ENCODE measurements around the gene SYNE3. TPM values are rescaled to one million over a fixed set of nuclear protein-coding genes. Genes with fewer than 3 reads are reported as not detected.

SYNE3 gene
- total and polyA plus RNA-seq, 2 of the 8 experiments (the other 6 are each of a cell fraction or from before 2014, with no cell fraction given): under 0.01 TPM; not detected in 1

GRCh38 chr14:95486875-95487668, 29.4 kb downstream of the SYNE3 start:
- no peak overlapping the region for H3K4me2 ChIP-seq (ENCODE audit: insufficient read depth in 1 of 2, low read depth in 2 of 2, low read length in 2 of 2)
- POLR2A ChIA-PET (ENCODE audit: partially characterized antibody): no interaction called here
- DNase-seq (ENCODE audit: low read depth in 1 of 2, low spot score in 2 of 2): no peak
- H3K14ac ChIP-seq (ENCODE audit: insufficient read length): no peak overlapping the region
- no peaks in the 10 kb centered on the region for H3K9me3 ChIP-seq (ENCODE audit: insufficient read depth in 2 of 2, low read depth in 1 of 2, low read length in 1 of 2)
- H3K36me3 ChIP-seq (ENCODE audit: control insufficient read depth in 2 of 4, insufficient read depth in 4 of 4, low read length in 3 of 4): no peaks in the 10 kb centered on the region
- no peak overlapping the region for H3K23ac ChIP-seq (ENCODE audit: insufficient read length)
- H3K4ac ChIP-seq (replicated peaks; ENCODE audit: insufficient read length, low read depth, low read length): no peak overlapping the region
- FAIRE-seq: no peak
- H3K18ac ChIP-seq (ENCODE audit: extremely low read depth, low read length): no peak overlapping the region
- no peaks in the 10 kb centered on the region for H3K79me2 ChIP-seq (ENCODE audit: control insufficient read depth in 1 of 2, insufficient read depth in 2 of 2, low read length in 2 of 2)
- H3K27me3 ChIP-seq (replicated peaks in 1 of 4; ENCODE audit: control insufficient read depth in 3 of 4, extremely low read depth in 1 of 4, insufficient read depth in 3 of 4, low read length in 3 of 4): no peaks in the 10 kb centered on the region
- 84% methylated on average over 15 of the region's 15 CpGs; no CpG with 5 or more reads in 1 of the 2 experiments for WGBS, 2 experiments (ENCODE audit: extremely low coverage in 1 of 2, insufficient coverage in 1 of 2, insufficient read length in 1 of 2, insufficient replicate concordance in 2 of 2, low coverage in 1 of 2, low lambda C conversion rate in 2 of 2, missing lambda C conversion rate in 1 of 2)
- H3K79me1 ChIP-seq (ENCODE audit: low read depth, low read length): no peaks in the 10 kb centered on the region
- no peak overlapping the region for H4K5ac ChIP-seq (ENCODE audit: insufficient read length, low read depth, low read length)
- peaks cover 0 to 5% (median 3%) of the 10 kb centered on the region in 4 experiments; a peak in 2 of 7 replicates for H3K4me1 ChIP-seq (replicated peaks in 1 of 4; ENCODE audit: control insufficient read depth in 3 of 4, insufficient read depth in 4 of 4, low read length in 3 of 4)
- H3K23me2 ChIP-seq (ENCODE audit: low read depth, low read length): no peaks in the 10 kb centered on the region
- no peak overlapping the region for H2BK120ac ChIP-seq (replicated peaks; ENCODE audit: low read depth, low read length)
- H4K8ac ChIP-seq (ENCODE audit: extremely low read depth, insufficient read depth, low read length): no peak overlapping the region
- no peak overlapping the region for H2BK5ac ChIP-seq (ENCODE audit: low read depth, low read length)
- H2BK15ac ChIP-seq (ENCODE audit: low read length): no peak overlapping the region
- no peak overlapping the region for H2BK20ac ChIP-seq (ENCODE audit: low read length)
- H3K4me3 ChIP-seq (ENCODE audit: extremely low read depth in 1 of 4, insufficient read depth in 2 of 4, low read depth in 3 of 4, low read length in 4 of 4): no peak overlapping the region
- no peak overlapping the region for H4K91ac ChIP-seq (replicated peaks; ENCODE audit: insufficient read length, low read length)
- no peak overlapping the region for H3K56ac ChIP-seq (replicated peaks; ENCODE audit: insufficient read length, low read depth, low read length)
- no peak overlapping the region for H2BK12ac ChIP-seq (ENCODE audit: low read depth, low read length)
- H2AK5ac ChIP-seq (ENCODE audit: low read depth, low read length): no peak overlapping the region
- H3K9ac ChIP-seq (replicated peaks in 1 of 4; ENCODE audit: extremely low read depth in 1 of 4, low read depth in 3 of 4, low read length in 3 of 4): no peak overlapping the region
- H2AFZ ChIP-seq (ENCODE audit: low read length): no peak overlapping the region
- CTCF ChIA-PET (ENCODE audit: partially characterized antibody): interaction anchor here (0.6 to 5.0 kb wide), 7 partner anchors 32 to 897 kb away, joined by 3 to 18 read pairs (median 5); no protein-coding TSS in a partner anchor
- H3K27ac ChIP-seq (ENCODE audit: low read depth, low read length): no peak overlapping the region
- H4K20me1 ChIP-seq (replicated peaks in 1 of 2; ENCODE audit: control insufficient read depth in 1 of 2, insufficient read depth in 2 of 2, low read length in 2 of 2): peaks cover 0 to 3% of the 10 kb centered on the region in 2 experiments
- TF ChIP-seq CEBPB (IDR thresholded peaks at IDR 0.05; ENCODE audit: low read depth, low read length) (no peak), JUN (IDR thresholded peaks at IDR 0.05; ENCODE audit: low read depth, low read length) (no peak), JUND (IDR thresholded peaks at IDR 0.05; ENCODE audit: low read length) (no peak), SP1 (IDR thresholded peaks at IDR 0.05; ENCODE audit: low read depth, low read length) (no peak), CHD1 (IDR thresholded peaks at IDR 0.05; ENCODE audit: low read depth, low read length) (no peak), FOSL1 (IDR thresholded peaks at IDR 0.05; ENCODE audit: insufficient read depth, low read depth, low read length) (no peak), HDAC6 (IDR thresholded peaks at IDR 0.05; ENCODE audit: low read depth, low read length) (no peak), CREB1 (IDR thresholded peaks at IDR 0.05) (no peak), SAP30 (IDR thresholded peaks at IDR 0.05; ENCODE audit: insufficient read depth, insufficient replicate concordance, low read length) (no peak), ASH2L (IDR thresholded peaks at IDR 0.05; ENCODE audit: low read length) (no peak), TAF7 (optimal IDR thresholded peaks at IDR 0.05; ENCODE audit: borderline replicate concordance, low read depth, low read length) (no peak), KDM4A (IDR thresholded peaks at IDR 0.05; ENCODE audit: low read depth, low read length, severe bottlenecking) (no peak), RFX5 (IDR thresholded peaks at IDR 0.05; ENCODE audit: borderline replicate concordance, low read depth, low read length) (no peak), ZNF274 (IDR thresholded peaks at IDR 0.05; ENCODE audit: borderline replicate concordance, extremely low read depth, low read length) (no peak)

All from H1 (cell line).